Anterior cingulate cortex (tissue), 58 donors: ENCODE results near the gene CAMTA2.
"Not testable (repeated sequence)": the region's sequence is repeated elsewhere in the genome, so short reads cannot be mapped to it uniquely, and the experiment has no call there.

Experiments
- DNase-seq, 58 donors: peaks; one replicate each; lab custom pipeline; 2025; lab: John Stamatoyannopoulos, UW

The CAMTA2 gene

GRCh38 chr17:4986951-4987766 lies at the start of gene CAMTA2:
Gene CAMTA2, minus strand, starts transcription at chr17:4987675. Its CDS starts 1,453 bp downstream, at chr17:4986222.
- peak in 57 of 58 donors; percentile 36 to 92 (median 79) for DNase-seq

- DNase-seq, result peak in 1 of 58 donors; percentile 7
Measured at GRCh38 chr17:5035315-5035714, 47.8 kb upstream of the CAMTA2 start, which contains the start of gene SLC52A1. Gene SLC52A1, minus strand, starts transcription at chr17:5035426. Its CDS starts 820 bp downstream, at chr17:5034606.

- DNase-seq, result no peak
Measured at GRCh38 chr17:5034651-5035050, 47.2 kb upstream of the CAMTA2 start.

- DNase-seq, result no peak
Measured at GRCh38 chr17:5034063-5034462, 46.6 kb upstream of the CAMTA2 start.

GRCh38 chr17:5033352-5034015 lies 46.0 kb upstream of the CAMTA2 start:
- DNase-seq, result no peak

- no peak for DNase-seq
Measured at GRCh38 chr17:5032865-5033264, 45.4 kb upstream of the CAMTA2 start.

GRCh38 chr17:5031365-5032082 lies 44.0 kb upstream of the CAMTA2 start:
- DNase-seq, result peak in 57 of 58 donors; percentile 8 to 81 (median 60)

GRCh38 chr17:5030168-5030567 lies 42.7 kb upstream of the CAMTA2 start:
- not testable (repeated sequence) for DNase-seq

GRCh38 chr17:5027916-5028315 lies 40.4 kb upstream of the CAMTA2 start:
- DNase-seq, result no peak

- no peak for DNase-seq
Measured at GRCh38 chr17:5027299-5027698, 39.8 kb upstream of the CAMTA2 start.

- no peak for DNase-seq
Measured at GRCh38 chr17:5024604-5025003, 37.1 kb upstream of the CAMTA2 start.

- DNase-seq, result peak in 1 of 58 donors; percentile 1
Measured at GRCh38 chr17:5023588-5024147, 36.2 kb upstream of the CAMTA2 start.

GRCh38 chr17:5022171-5022711 lies 34.8 kb upstream of the CAMTA2 start:
- no peak for DNase-seq

- no peak for DNase-seq
Measured at GRCh38 chr17:5020502-5021023, 33.1 kb upstream of the CAMTA2 start.

- DNase-seq, result peak in 3 of 58 donors; percentile 5 to 17 (median 10)
Measured at GRCh38 chr17:5019475-5019956, 32.0 kb upstream of the CAMTA2 start.

- DNase-seq, result no peak
Measured at GRCh38 chr17:5014357-5014756, 26.9 kb upstream of the CAMTA2 start.

- no peak for DNase-seq
Measured at GRCh38 chr17:5011928-5012327, 24.5 kb upstream of the CAMTA2 start.

- DNase-seq, result no peak
Measured at GRCh38 chr17:5003214-5003867, 15.9 kb upstream of the CAMTA2 start.

- DNase-seq, result no peak
Measured at GRCh38 chr17:5002121-5002788, 14.8 kb upstream of the CAMTA2 start.
